NCI-H446 (cell line): Measurements from ENCODE around the gene CALML5.

Source experiments
- DNase-seq, 2 experiments: peaks; one replicate each; lab custom pipeline; 2025; lab: John Stamatoyannopoulos, UW

Gene CALML5

DNA sequence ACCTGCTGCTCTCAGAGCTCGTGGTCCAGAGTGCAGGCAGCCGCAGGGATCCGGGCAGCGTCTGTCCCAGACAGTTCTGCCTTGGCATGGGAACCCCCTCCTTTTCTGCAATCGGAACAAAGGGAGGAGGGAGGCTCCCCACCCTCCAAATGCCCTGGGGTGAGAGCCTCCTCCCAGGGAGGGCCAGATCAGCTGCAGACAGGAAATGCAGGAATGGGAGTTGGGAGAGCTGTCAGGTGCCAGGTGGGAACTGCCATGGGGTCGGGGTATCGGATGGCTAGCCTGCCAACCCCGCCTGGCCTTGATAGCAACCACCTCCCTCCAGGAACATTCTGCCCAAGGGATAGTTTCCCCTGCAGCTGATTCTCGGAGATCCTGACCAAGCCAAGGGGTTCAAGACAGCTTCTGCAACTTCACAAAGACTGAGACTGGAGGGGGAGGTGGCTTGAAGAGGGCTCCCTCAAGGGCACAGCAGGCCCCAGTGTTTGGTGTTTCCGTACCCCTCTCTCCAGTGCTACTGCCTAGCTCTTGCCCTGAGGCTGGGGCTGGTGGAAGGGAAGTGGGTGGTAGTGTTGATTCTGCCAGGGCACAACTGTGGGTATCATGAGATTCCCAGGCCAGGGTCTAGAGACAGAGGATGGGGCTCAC lies at the start of gene CALML5:
Gene CALML5 (minus strand): TSS at position 78 of the 648 bp plus-strand sequence. CDS start 132 bp downstream, outside the sequence.
- DNase-seq = no peak

DNA sequence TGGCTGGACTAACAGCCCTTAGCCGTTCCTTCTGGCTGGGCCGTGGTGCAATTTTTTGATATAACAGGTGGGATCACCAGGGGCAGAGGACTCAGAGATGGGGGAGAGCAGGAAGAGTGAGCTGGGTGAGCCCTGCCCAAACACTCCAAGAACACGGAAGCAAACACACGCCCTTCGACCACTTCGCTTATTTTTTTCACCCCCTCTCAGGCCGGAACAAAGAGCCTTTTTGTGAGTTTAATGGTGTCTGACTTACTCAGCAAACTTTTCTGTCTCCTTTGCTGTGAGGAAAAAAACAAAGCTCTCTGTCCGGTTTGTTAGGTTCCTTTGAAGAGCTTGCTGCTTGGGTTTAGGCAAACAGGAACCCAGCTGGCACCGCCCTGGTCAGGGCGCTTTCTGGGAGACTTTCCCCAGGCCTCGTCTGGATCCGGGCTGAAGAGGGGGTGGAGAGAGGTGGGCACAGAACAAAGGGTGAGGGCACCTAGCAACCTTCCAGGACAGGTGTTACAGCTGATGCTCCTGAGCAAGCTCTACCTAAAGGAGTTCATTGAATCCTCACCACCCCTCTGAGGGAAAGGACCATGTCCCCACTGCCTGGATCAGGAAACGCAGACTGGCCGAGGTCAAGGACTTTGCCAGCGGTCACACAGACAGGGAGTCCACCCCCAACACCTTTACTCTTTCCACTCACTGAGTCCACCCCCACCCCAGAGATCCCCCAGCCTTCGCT lies 48.7 kb upstream of the CALML5 start:
- DNase-seq = no peak

DNA sequence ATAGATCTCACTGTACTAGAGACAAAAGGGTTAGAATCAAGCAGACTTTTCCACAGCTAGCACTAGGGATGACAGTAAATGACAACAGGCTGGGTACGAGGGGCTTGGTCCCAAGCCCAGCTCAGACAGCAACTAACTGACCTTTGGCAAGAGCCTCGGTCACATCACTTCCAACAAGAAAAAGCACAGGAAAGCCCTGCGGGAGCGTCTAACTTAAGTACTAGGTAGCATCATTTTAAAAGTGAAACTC lies 48.2 kb upstream of the CALML5 start:
- DNase-seq = no peak

- DNase-seq = no peak
These were observed 47.7 kb upstream of the CALML5 start for GRCh38 chr10:5546891-5547680.

GRCh38 chr10:5545778-5546710 lies 46.7 kb upstream of the CALML5 start:
- no peak for DNase-seq

- no peak for DNase-seq
These were observed 46.0 kb upstream of the CALML5 start for GRCh38 chr10:5545426-5545777.

- no peak for DNase-seq
These were observed 45.6 kb upstream of the CALML5 start for GRCh38 chr10:5545011-5545410.

GRCh38 chr10:5544216-5544805 lies 44.9 kb upstream of the CALML5 start:
- DNase-seq = no peak

- no peak for DNase-seq
These were observed 44.3 kb upstream of the CALML5 start for GRCh38 chr10:5543623-5544022.

- no peak for DNase-seq
These were observed 42.7 kb upstream of the CALML5 start for GRCh38 chr10:5542100-5542499.

DNA sequence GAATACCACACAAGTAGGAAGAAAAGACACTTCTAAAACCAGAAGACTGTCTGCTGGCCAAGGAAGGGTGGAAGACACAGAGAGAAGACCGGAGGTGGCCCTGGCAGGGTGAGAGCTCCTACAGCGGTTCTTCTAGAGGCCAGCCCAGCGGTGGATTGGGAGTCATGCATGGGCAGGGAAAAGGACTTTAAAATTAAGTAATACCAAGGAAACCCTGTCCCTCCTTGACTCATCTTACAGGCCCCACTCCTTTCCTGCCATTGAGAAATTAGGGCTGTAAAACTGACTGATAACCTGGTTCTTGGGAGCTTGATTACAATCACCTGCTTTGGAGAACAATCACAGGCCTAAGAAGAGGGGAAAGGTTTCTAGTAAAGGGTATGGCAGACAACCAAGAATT lies 41.5 kb upstream of the CALML5 start:
- no peak for DNase-seq

DNA sequence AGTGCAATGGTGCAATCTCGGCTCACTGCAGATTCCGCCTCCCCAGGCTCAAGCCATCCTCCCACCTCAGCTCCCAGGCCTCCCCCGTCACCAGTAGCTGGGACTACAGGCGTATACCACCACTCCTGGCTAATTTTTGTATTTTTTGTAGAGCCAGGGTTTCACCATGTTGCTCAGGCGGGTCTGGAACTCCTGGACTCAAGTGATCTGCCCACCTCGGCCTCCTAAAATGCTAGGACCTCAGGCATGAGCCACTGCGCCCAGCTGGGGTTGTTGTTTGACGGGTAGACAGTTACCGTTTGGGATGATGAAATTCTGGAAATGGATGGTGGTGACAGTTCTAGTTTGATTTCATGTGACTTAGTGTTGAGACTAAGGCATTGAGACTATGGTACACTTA lies 40.7 kb upstream of the CALML5 start:
- no peak for DNase-seq

GRCh38 chr10:5538892-5539651 lies 39.7 kb upstream of the CALML5 start:
- no peak for DNase-seq

DNA sequence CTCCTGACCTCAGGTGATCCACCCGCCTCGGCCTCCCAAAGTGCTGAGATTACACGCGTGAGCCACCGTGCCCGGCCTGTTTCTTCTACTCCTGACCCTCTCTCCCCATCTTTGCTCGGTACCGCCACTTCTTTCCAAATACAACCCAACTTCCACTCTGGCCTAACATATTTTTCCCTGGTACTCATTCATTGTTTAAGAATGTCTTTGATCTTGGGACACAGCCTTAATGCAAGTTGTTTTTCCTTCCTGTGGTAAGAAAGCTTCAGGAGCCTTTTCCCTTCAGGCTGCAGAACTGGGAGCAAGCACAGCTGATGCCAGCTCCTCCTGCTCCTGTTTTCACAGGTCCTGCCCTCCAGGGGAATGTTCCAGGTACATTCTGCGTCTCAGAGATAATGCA lies 39.1 kb upstream of the CALML5 start:
- no peak for DNase-seq

- no peak for DNase-seq
These were observed 38.3 kb upstream of the CALML5 start for GRCh38 chr10:5537684-5538083.

GRCh38 chr10:5536486-5537081 lies 37.2 kb upstream of the CALML5 start:
- no peak for DNase-seq

- DNase-seq = no peak
These were observed 35.8 kb upstream of the CALML5 start for GRCh38 chr10:5534880-5535856.

GRCh38 chr10:5534051-5534821 lies 34.9 kb upstream of the CALML5 start:
- no peak for DNase-seq
